T-cell (primary cell): ENCODE results near the gene ARHGEF4. TPM values are rescaled to one million over a fixed set of nuclear protein-coding genes. Genes with fewer than 3 reads are reported as not detected.

ENCODE experiments used
- ATAC-seq, 4 experiments: fragments of 200-7000 bp in 3 of 4; fragments of 150-1000 bp in 1 of 4; cut with Tn5 transposase; replicated peaks in 1 of 4; 1 replicate in 3 of 4; 2 replicates in 1 of 4; pipeline ENCODE4 v1.10.0; 2021; ENCODE audit warnings: moderate library complexity in 3 of 4, mild to moderate bottlenecking in 2 of 4, moderate number of reproducible peaks in 1 of 4
- CTCF ChIA-PET, 2 donors: fragments of 300-600 bp; sonication (Branson Sonifier 250); formaldehyde crosslinking; loops; one replicate each; lab custom pipeline; 2022; ENCODE audit warnings: antibody characterized with exemption in 2 of 2; lab: Charles Lee
- POLR2A ChIA-PET, 2 donors: fragments of 300-600 bp; sonication (Branson Sonifier 250); formaldehyde crosslinking; loops; one replicate each; lab custom pipeline; 2022; ENCODE audit warnings: antibody characterized with exemption in 2 of 2; lab: Charles Lee
- DNase-seq, 35 experiments: peaks; one replicate each; pipeline versions ENCODE4 v3.0.0 to v3.0.0-alpha.2; 2013 to 2023
- H3K27ac ChIP-seq: one replicate; pipeline ENCODE4 v1.5.1; 2013; ENCODE audit warnings: low read length
- H3K27me3 ChIP-seq, 2 experiments: replicated peaks in 1 of 2; 1 replicate in 1 of 2; 2 replicates in 1 of 2; pipeline versions ENCODE4 v1.6.1 to v1.7.0; 2013; ENCODE audit warnings: low read length in 1 of 2, mixed read lengths in 1 of 2; ENCODE audit not compliant: control insufficient read depth in 2 of 2, insufficient read depth in 2 of 2; ENCODE audit errors: extremely low read depth in 1 of 2
- H3K36me3 ChIP-seq, 2 donors: 1 replicate in 1 of 2; 2 replicates in 1 of 2; pipeline versions ENCODE4 v1.6.1 to v1.7.0; 2013; ENCODE audit warnings: low read length in 1 of 2; ENCODE audit not compliant: control insufficient read depth in 2 of 2, insufficient read depth in 1 of 2; ENCODE audit errors: extremely low read depth in 1 of 2
- H3K4me1 ChIP-seq, 2 experiments: 1 replicate in 1 of 2; 2 replicates in 1 of 2; pipeline versions ENCODE4 v1.6.1 to v1.7.0; 2013; ENCODE audit warnings: low read length in 2 of 2, mixed read lengths in 1 of 2; ENCODE audit not compliant: insufficient read depth in 2 of 2, control insufficient read depth in 1 of 2; ENCODE audit errors: extremely low read depth in 1 of 2
- H3K4me3 ChIP-seq, 2 donors: 1 replicate in 1 of 2; 2 replicates in 1 of 2; pipeline versions ENCODE4 v1.5.1 to v1.7.0; 2013; ENCODE audit warnings: mild to moderate bottlenecking in 2 of 2, low read length in 1 of 2, moderate library complexity in 1 of 2; ENCODE audit not compliant: control insufficient read depth in 1 of 2; ENCODE audit errors: extremely low read depth in 1 of 2
- H3K9me3 ChIP-seq: 2 replicates; pipeline ENCODE4 v1.7.0; 2013
- H3K27ac Mint-ChIP-seq, 2 donors: one replicate each; pipeline ENCODE4 v1.8.0; 2020 to 2021; ENCODE audit warnings: mild to moderate bottlenecking in 2 of 2, mixed read lengths in 2 of 2
- H3K27me3 Mint-ChIP-seq, 2 donors: one replicate each; pipeline ENCODE4 v1.8.0; 2021 to 2022; ENCODE audit warnings: mixed read lengths in 2 of 2
- H3K36me3 Mint-ChIP-seq: one replicate; pipeline ENCODE4 v1.8.0; 2021; ENCODE audit warnings: mixed read lengths
- H3K4me1 Mint-ChIP-seq, 3 donors: one replicate each; pipeline ENCODE4 v1.8.0; 2020 to 2022; ENCODE audit warnings: mixed read lengths in 3 of 3, mild to moderate bottlenecking in 1 of 3
- H3K4me3 Mint-ChIP-seq, 3 donors: one replicate each; pipeline ENCODE4 v1.8.0; 2020 to 2022; ENCODE audit warnings: mild to moderate bottlenecking in 3 of 3, mixed read lengths in 3 of 3, moderate library complexity in 3 of 3
- H3K9me3 Mint-ChIP-seq, 3 donors: one replicate each; pipeline ENCODE4 v1.8.0; 2020 to 2022; ENCODE audit warnings: mixed read lengths in 3 of 3
- WGBS: methylation state at CpG from one replicate; pipeline ENCODE4 v1.1.5; 2013; ENCODE audit warnings: missing lambda C conversion rate; ENCODE audit not compliant: insufficient coverage; 5-methylcytosine and 5-hydroxymethylcytosine counted together
- total RNA-seq, 35 experiments: library from RNA in 6 of 35; stranded (reverse) in 6 of 35; fragments of 120-200 nt in 1 of 35; gene quantifications; one replicate each; pipeline versions ENCODE4 v1.2.1 to v1.2.4 and lab custom pipeline; 2013 to 2026

ARHGEF4 gene
- total RNA-seq, 5 donors from 2014 or later (not counting 1 experiment from before 2014, with no cell fraction given): 2.9 to 5.3 (median 4.4) TPM

DNA sequence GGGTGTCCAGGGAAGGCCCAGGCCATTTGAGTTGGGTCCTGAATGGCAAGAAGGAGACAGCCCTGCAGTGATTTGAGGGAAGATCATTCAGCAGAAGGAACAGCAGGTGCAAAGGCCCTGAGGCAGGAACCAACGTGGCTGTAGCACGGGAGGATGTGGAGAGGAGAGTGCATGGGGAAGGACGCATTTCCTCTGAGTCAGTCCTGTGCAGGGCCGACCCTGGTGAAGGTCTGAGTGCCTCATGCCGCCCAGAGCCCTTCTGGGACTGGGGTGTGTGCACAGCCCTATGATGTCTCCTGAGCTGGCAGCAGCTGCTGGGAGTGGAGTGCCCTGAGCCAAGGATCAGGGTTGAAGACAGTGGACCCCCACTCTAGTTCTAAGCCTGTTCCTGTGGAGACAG lies 17.9 kb upstream of the ARHGEF4 start:
- 57% methylated on average over 5 of the region's 5 CpGs for WGBS
- Mint-ChIP-seq H3K4me3 (no peak overlapping the region), H3K36me3 (no peaks in the 10 kb centered on the region), H3K27me3 (peaks cover 8 to 12% of the 10 kb centered on the region in 2 donors), H3K9me3 (no peaks in the 10 kb centered on the region), H3K4me1 (peaks cover 0 to 4% (median 3%) of the 10 kb centered on the region in 3 donors), H3K27ac (no peak overlapping the region)
- no peaks in the 10 kb centered on the region for H3K9me3 ChIP-seq
- no peak for ATAC-seq
- DNase-seq: no peak
- ChIA-PET CTCF (interaction anchor here in 1 of 2 donors (0.5 to 0.6 kb wide), 2 partner anchors 25 to 156 kb away, joined by 4 read pairs; no protein-coding TSS in a partner anchor), POLR2A (no interaction called here)
- no peak overlapping the region for H3K4me3 ChIP-seq
- peaks cover 0 to 29% of the 10 kb centered on the region in 2 experiments for H3K27me3 ChIP-seq
- no peaks in the 10 kb centered on the region for H3K36me3 ChIP-seq
- H3K4me1 ChIP-seq: peaks cover 0 to 8% of the 10 kb centered on the region in 2 experiments
- H3K27ac ChIP-seq: no peak overlapping the region

DNA sequence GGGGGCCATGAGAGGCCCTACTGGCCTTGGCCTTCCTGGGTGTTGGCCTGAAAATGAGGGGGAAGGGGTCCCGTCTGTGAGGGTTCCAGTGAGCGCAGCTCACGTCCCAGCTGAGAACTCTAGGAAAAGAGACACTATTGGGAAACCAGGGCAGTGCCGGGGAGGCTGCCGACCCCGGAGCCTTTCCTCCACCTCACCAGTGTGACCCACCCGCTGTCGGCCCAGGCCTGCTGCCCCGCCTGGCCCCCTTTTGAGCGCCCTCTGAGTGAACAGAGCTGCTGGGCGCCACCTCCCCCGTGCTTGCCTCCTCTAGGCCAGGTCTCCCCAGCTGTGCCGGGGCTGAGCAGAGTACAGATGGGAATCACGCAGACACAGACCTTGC lies 17.5 kb upstream of the ARHGEF4 start:
- H3K4me1 Mint-ChIP-seq: peaks cover 4 to 8% (median 7%) of the 10 kb centered on the region in 3 donors
- peaks cover 0 to 27% of the 10 kb centered on the region in 2 experiments for H3K27me3 ChIP-seq
- H3K9me3 ChIP-seq: no peaks in the 10 kb centered on the region
- ATAC-seq (no peak), DNase-seq (no peak)
- WGBS: 94% methylated on average over 12 of the region's 14 CpGs
- no peaks in the 10 kb centered on the region for H3K9me3 Mint-ChIP-seq
- no peaks in the 10 kb centered on the region for H3K36me3 ChIP-seq
- peaks cover 5 to 12% of the 10 kb centered on the region in 2 donors for H3K27me3 Mint-ChIP-seq
- no peaks in the 10 kb centered on the region for H3K36me3 Mint-ChIP-seq
- H3K27ac ChIP-seq: no peak overlapping the region
- no peak overlapping the region for H3K27ac Mint-ChIP-seq
- peaks cover 0 to 12% of the 10 kb centered on the region in 2 experiments for H3K4me1 ChIP-seq
- H3K4me3 Mint-ChIP-seq: no peak overlapping the region
- ChIA-PET CTCF (interaction anchor here in 1 of 2 donors (0.5 to 0.6 kb wide), 2 partner anchors 25 to 155 kb away, joined by 4 read pairs; no protein-coding TSS in a partner anchor), POLR2A (no interaction called here)
- no peak overlapping the region for H3K4me3 ChIP-seq

DNA sequence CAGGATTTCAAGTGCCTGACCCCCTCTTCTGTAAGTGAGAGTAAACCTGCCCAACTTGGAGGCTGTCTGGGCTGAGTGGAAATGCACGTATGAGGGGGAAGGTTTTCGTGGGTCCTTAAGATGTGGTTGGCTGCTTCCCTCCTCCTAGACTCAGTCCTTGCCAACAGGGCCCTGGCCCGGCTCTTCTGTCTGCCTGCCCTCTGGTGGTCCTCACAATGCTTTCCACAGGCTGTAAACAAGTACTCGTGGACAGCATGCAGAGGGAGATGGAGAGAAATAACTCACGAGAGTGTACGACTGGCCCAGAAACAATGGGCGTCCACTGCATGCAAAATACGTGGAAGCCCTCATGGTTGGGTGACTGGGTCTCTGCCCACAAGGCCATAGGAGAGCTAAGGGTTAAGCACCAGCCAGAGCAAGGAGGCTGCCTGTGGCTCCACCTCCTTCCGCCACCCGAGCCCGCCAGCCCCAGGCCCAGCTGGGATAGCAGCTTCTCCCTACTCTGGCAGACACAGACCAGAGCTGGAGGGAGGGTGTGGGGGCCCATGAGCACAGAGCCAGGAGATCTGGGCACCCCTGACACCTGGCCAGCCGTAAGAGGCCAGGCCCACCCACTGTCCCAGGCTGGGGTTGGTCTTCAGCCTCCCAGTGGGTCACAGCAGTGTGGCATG lies 17.0 kb upstream of the ARHGEF4 start:
- Histone ChIP-seq H3K36me3 (no peaks in the 10 kb centered on the region), H3K4me3 (no peak overlapping the region), H3K9me3 (no peaks in the 10 kb centered on the region), H3K27me3 (peaks cover 0 to 27% of the 10 kb centered on the region in 2 experiments), H3K4me1 (peaks cover 0 to 15% of the 10 kb centered on the region in 2 experiments), H3K27ac (no peak overlapping the region)
- Mint-ChIP-seq H3K27me3 (peaks cover 5 to 10% of the 10 kb centered on the region in 2 donors), H3K36me3 (no peaks in the 10 kb centered on the region), H3K27ac (no peak overlapping the region), H3K9me3 (no peaks in the 10 kb centered on the region), H3K4me3 (no peak overlapping the region), H3K4me1 (peaks cover 6 to 13% (median 12%) of the 10 kb centered on the region in 3 donors)
- no peak for DNase-seq
- 74% methylated on average over 7 of the region's 12 CpGs for WGBS
- ChIA-PET CTCF (no interaction called here), POLR2A (no interaction called here)
- no peak for ATAC-seq

DNA sequence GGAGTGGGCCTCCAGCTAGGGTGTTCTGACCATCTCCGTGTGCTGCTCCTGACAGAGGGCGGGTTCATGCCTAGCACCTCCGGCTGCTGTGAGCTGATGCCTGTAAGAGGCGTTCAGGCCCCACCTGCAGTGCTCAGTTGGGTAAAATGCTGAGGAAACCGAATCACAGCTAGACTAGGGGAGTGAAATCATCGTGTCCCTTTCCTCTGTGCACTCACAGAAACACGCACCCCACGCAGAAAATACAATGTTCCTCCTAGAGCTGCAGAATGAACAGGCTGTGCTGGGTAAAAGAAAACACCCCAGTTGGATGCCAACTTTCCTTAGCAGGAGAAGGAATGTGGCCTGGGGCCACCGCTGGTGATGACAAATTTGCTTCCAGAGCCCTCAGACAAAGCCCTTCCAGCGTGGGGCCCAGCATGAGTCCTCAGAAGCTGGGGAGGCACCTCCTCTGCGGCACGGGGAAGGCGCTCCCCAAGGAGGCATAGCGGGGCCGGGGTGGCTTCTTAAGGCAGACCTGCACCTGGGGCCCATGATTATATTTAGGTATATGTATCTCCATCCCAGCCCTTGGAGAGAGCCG lies 16.3 kb upstream of the ARHGEF4 start:
- H3K4me3 Mint-ChIP-seq: no peak overlapping the region
- ATAC-seq (no peak), DNase-seq (no peak)
- Histone ChIP-seq H3K27ac (no peak overlapping the region), H3K27me3 (peaks cover 0 to 22% of the 10 kb centered on the region in 2 experiments), H3K9me3 (no peaks in the 10 kb centered on the region), H3K36me3 (no peaks in the 10 kb centered on the region), H3K4me3 (no peak overlapping the region), H3K4me1 (peaks cover 0 to 22% of the 10 kb centered on the region in 2 experiments)
- ChIA-PET CTCF (no interaction called here), POLR2A (no interaction called here)
- peaks cover 0 to 5% of the 10 kb centered on the region in 2 donors for H3K27me3 Mint-ChIP-seq
- WGBS: 81% methylated on average over 6 of the region's 16 CpGs
- H3K4me1 Mint-ChIP-seq: peaks cover 6 to 17% (median 16%) of the 10 kb centered on the region in 3 donors
- H3K36me3 Mint-ChIP-seq: no peaks in the 10 kb centered on the region
- H3K27ac Mint-ChIP-seq: no peak overlapping the region
- no peaks in the 10 kb centered on the region for H3K9me3 Mint-ChIP-seq

DNA sequence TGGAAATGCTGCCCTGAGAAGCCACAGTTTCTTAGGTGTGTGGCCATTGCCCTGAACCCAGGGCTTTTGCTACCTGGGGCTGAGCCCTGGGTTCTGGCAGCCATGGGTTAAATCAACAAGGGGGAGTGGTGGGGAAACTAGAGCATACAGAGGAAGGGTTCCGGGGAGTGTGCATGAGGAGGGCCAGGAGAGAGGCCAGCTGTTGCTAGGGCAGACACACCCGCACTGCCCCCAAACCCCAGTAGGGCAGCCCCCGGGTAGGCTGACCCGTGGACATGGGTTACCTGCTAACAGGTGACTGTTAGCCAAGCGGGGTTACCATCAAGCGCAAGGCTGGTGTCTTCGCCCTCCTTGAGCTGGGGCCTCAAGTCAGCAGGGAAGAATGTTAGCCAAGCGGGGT lies 14.8 kb upstream of the ARHGEF4 start:
- H3K27me3 ChIP-seq: peaks cover 0 to 19% of the 10 kb centered on the region in 2 experiments
- Mint-ChIP-seq H3K27me3 (peaks cover 0 to 5% of the 10 kb centered on the region in 2 donors), H3K9me3 (no peaks in the 10 kb centered on the region), H3K36me3 (no peaks in the 10 kb centered on the region), H3K27ac (no peak overlapping the region), H3K4me1 (peaks cover 6 to 19% (median 17%) of the 10 kb centered on the region in 3 donors), H3K4me3 (no peak overlapping the region)
- DNase-seq: no peak
- ATAC-seq: no peak
- H3K4me1 ChIP-seq: peaks cover 0 to 22% of the 10 kb centered on the region in 2 experiments
- no peak overlapping the region for H3K4me3 ChIP-seq
- H3K36me3 ChIP-seq: no peaks in the 10 kb centered on the region
- no peak overlapping the region for H3K27ac ChIP-seq
- CTCF ChIA-PET: no interaction called here
- H3K9me3 ChIP-seq: no peaks in the 10 kb centered on the region
- 100% methylated on average over 2 of the region's 8 CpGs for WGBS
- POLR2A ChIA-PET: no interaction called here

DNA sequence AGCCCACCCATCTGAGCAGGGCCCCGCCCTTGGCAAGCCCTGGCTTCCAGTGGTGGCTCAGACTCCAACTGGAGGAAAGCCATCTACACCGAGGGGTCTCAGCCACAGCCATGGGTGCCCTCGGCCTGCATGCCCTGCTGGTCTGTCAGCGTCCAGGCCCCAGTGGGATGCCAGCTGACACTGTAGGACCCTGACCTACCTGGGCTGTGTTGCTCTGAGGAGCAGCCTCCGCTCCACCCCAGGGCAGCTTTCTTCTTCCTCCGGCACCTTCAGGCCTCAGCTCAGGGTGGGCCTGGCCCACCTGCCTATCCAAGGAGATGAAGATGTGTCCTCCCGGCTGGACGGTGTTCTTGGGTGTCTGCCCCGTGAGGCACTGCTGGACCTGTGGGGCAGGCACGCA lies 13.9 kb upstream of the ARHGEF4 start:
- WGBS: 98% methylated on average over 8 of the region's 10 CpGs
- ChIA-PET CTCF (interaction anchor here in 1 of 2 donors (2.1 kb wide), 1 partner anchor 25 kb away, joined by 12 read pairs; no protein-coding TSS in a partner anchor), POLR2A (no interaction called here)
- H3K4me1 Mint-ChIP-seq: peaks cover 6 to 19% (median 17%) of the 10 kb centered on the region in 3 donors
- Histone ChIP-seq H3K9me3 (no peaks in the 10 kb centered on the region), H3K36me3 (no peaks in the 10 kb centered on the region), H3K27ac (no peak overlapping the region), H3K4me3 (no peak overlapping the region), H3K4me1 (peaks cover 0 to 22% of the 10 kb centered on the region in 2 experiments), H3K27me3 (peaks cover 0 to 19% of the 10 kb centered on the region in 2 experiments)
- no peak for ATAC-seq
- peaks cover 0 to 7% of the 10 kb centered on the region in 2 donors for H3K27me3 Mint-ChIP-seq
- H3K9me3 Mint-ChIP-seq: no peaks in the 10 kb centered on the region
- no peak overlapping the region for H3K4me3 Mint-ChIP-seq
- H3K27ac Mint-ChIP-seq: no peak overlapping the region
- H3K36me3 Mint-ChIP-seq: no peaks in the 10 kb centered on the region
- no peak for DNase-seq
